GM19193 (cell line): ENCODE results near the gene SUN1.

Experiments
- POLR2A ChIP-seq: IDR thresholded peaks from 4 replicates; pipeline ENCODE4 v1.6.1; 2011; ENCODE audit not compliant: insufficient read depth, insufficient read length; ENCODE audit errors: extremely low read depth

The SUN1 gene

DNA sequence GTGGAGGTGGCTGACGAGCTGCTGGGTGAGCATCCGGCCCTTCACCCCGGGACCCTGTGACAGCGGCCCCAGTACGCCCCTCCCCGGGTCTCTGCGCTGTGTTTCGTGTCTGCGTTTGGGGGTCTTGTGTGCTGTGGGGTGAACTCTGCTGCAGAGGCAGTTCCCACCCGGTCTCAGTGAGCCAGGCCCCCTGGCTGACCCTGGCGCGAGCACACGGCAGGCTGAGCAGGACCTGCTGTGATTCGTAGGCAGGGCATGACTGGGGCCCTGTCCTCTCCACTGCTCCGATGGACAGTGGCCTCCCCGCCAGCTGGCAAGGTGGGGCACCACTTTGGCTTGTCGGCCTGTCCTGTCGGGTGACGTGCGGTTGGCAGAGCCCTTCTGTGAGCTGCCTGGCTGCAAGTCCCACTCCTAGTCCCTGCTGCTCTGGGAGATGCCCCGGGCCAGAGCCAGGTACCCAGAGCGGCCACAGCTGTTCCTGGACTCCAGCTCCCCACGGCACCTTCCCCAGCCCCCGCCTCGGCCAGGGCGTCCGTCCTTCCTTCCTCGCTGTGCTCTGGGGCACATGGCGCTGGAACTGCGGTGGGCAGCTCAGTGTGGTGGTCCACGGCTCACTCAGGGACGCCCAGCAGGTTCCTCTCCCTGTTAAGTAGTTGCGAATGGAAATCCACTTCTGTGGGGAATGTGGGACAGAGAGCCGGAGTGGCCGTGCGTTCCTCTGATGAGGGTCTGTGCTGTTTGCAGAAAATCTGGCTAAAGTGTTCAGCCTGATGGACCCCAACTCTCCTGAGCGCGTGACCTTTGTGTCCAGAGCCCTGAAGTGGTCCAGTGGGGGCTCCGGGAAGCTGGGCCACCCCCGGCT lies 54.6 kb downstream of the SUN1 start:
- no peak for TF ChIP-seq POLR2A

DNA sequence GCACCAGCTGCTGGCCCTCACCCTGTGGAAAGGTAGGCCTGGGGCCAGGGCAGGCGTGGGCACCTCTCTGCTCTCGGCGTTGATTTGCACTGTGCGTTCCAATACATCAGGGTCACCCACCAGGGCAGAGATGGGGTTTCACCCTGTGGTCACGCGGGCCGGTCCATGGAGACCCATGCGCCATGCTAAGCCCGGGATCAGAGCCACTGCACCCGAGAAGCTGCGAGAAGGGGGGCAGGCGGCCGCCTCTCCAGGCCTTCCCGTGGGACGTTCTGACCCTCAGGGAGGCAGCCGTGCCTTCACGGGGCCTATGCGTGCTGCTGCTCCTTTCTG lies 55.2 kb downstream of the SUN1 start:
- no peak for TF ChIP-seq POLR2A

DNA sequence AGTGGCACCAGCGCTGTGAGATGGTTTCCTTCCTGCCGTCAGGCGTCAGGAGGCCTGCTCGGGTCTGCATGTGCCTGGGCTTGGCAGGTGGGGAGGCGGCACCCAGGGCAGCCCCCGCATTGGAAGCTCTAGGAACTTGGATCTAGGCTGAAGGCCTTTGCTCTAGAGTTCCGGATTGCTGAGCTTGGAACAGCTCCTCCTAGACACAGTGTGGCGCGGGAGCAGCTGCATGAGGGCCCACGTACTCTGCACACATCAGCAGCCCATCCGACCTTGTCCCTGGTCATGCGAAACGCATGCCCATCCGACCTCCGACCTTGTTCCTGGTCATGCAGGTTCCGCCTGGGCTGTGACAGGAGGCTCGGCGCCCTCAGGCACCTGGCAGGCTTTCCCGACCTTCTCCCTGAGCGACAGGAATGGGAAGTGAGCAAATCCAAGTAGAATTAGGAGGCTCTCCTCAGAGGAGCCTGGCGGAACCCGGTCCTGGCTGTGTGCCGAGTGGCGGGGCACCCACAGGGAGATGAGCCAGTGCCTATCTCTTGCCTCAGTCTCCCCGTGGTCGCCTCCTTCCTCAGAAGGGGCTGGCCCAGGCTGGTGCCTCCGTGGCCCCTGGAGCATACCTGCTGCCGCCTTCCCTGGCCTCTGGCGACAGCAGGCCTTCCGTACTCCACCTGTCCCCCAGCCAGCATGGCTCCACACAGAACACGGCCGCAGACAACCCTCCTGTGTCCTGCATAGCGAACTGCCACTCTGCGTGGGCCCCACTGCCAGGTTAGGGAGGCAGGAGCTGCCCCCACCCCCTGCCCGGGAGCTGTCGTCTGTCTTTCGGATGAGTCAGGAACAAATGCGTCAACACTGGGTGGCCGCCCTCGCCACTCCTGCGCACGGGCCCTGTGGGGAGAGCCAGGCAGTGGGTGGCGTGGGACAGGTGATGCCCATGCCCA lies 56.1 kb downstream of the SUN1 start:
- no peak for TF ChIP-seq POLR2A

DNA sequence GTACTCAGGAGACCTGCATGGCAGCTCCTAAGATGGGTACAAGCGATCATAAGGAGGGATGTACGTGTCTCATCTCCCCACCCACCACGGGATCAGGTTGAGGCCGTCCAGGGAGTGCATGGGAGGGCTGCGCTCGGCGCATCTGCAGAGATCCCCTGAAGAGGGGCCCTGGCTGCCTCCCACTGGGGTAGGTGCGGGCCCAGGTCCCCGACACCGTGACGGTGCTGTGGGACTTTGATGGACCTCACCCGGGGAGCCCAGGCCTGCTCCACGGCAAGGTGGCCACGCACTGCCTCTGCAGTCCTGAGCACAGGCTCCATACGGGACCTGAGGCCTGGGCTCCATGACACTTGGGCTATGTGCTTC lies 56.7 kb downstream of the SUN1 start:
- no peak for TF ChIP-seq POLR2A

DNA sequence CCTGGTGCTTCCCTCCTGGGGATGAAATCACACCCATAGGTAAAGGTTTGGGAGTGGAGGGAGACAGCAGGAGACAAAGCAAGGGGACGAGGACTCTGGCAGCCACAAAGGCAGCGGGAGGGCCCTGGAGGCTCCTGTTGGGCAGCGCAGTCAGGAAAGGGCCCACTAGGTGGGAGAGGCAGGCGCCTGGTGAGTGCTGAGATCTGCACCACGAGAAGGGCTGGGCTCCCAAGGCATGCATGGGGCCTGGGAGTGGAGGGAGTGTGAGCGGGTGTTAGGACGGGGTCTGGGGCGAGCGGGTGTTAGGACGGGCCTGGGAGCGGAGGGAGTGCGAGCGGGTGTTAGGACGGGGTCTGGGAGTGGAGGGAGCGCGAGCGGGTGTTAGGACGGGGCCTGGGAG lies 57.1 kb downstream of the SUN1 start:
- TF ChIP-seq POLR2A = no peak

DNA sequence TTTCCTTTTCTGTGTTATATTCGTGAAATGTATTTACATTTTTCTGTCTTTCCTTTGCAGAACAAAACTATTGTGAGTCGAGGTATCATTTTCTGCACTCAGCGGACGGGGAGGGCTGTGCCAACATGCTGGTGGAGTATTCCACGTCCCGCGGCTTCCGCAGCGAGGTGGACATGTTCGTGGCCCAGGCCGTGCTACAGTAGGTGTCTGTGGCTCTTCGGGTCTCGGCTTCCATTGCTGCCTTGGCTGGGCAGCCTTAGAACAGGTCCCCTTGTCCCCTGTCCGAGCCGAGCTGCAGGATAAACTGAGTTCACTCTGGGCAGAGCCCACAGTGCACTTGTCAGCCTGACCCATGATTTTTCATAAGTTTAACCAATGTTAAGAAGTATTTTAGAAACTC lies 58.6 kb downstream of the SUN1 start:
- no peak for TF ChIP-seq POLR2A

DNA sequence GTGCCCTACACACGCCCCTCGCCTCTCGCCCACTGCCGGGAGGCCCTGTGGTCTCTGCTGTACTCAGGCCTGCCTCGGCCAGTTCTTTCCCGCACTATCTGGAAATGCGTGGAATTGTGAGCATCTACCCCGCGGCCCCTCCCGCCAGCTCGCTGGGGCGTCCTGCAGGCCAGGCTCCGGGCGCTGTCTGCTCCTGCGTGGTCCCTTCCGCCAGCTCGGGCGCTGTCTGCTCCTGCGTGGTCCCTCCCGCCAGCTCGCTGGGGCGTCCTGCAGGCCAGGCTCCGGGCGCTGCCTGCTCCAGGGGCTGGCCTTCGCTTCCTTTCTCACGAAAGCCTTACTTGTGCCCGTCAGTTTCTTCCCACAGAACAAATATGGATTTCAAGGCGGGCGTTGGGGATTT lies 59.0 kb downstream of the SUN1 start:
- no peak for TF ChIP-seq POLR2A

DNA sequence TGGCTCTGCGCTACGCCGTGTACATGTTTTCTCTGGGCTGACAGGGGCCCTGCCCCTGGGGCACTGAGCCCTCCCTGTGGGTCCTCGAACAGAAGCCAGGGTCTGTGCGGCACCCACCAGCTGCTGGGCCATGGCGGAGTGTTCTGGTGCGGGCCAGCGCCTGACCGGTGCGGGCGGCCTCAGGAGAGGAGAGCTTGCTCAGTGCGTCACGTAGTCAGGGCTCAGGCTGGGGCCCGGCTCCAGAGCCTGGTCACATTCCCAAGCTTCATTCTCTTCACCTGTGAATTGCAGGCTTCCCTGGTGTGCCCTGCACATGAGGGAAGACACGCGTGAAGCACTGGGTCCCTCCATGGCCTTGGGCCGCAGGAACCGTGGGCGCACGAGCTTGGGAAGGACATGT lies 59.5 kb downstream of the SUN1 start:
- TF ChIP-seq POLR2A = no peak

DNA sequence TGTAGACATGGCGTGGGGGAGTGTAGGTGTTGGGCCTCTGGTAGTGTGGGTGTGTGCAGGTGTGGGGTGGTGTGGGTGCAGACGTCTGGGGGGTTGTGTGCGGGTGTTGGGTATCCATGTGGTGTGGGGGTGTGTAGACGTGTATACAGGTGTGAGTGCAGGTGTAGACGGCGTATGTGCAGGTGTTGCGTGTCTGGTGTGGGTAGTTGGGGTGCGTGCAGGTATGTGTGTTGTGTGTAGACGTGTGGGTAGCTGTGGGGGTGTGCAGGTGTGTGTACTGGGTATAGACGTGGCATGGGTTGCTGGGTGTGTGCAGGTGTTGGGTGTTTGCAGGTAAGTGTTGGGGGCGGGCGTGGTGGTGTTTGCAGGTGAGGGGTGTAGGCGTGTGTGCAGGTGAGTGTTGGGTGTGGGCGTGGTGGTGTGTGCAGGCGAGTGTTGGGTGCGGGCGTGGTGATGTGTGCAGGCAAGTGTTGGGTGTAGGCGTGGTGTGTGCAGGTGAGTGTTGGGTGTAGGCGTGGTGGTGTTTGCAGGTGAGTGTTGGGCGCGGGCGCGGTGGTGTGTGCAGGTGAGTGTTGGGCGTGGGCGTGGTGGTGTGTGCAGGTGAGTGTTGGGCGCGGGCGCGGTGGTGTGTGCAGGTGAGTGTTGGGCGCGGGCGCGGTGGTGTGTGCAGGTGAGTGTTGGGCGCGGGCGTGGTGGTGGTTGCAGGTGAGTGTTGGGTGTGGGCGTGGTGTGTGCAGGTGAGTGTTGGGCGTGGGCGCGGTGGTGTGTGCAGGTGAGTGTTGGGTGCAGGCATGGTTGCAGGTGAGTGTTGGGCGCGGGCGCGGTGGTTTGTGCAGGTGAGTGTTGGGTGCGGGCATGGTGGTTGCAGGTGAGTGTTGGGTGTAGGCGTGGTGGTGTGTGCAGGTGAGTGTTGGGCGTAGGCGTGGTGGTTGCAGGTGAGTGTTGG lies 60.6 kb downstream of the SUN1 start:
- no peak for TF ChIP-seq POLR2A

DNA sequence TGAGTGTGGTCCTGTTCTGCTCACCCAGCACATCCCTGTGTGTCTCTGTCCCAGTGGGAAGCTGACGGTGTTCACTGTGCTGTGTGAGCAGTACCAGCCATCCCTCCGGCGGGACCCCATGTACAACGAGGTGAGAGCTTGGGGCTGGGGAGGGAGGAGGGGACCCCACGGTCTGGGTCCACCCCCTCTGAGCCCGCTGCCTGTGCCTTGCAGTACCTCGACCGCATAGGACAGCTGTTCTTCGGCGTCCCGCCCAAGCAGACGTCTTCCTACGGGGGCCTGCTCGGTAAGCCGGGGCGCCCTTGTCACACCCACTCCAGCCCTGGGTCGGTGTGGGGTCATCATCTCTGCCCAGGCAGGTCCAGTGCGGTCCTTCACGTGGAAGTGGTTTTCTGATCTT lies 61.4 kb downstream of the SUN1 start:
- no peak for TF ChIP-seq POLR2A

DNA sequence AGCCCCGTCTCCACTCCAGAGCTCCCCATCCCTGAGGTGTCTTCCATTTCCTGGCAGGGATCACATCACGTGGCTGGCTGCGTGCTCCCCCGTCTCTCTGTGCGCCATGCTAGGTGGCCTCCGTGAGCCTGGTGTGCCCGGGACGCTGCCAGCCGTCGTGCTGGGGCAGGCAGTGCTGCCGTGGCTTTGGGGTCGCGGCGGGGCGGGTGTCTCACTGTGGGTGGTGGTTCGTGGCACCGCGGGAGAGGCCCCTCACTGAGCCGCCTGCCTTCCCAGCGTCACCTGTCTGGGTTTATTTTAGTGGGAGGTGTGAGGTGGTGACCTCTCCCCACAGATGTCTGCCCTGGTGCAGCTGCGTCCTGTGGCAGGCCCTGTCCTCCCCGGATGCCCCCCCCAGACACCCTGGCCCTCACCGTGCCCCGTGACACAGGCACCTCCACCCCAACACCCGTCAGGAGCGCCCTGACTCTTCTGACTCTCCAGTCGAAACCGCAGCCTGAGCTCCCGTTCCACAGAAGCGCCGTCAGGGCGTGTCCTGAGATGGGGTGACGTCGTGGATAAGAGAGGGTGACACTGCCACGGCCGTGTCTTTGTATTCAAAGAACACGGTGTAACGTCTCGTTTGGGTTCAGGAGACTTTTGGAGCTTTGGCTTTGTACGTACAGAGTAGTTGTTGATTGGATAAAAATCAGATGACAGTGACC lies 62.0 kb downstream of the SUN1 start:
- no peak for TF ChIP-seq POLR2A

DNA sequence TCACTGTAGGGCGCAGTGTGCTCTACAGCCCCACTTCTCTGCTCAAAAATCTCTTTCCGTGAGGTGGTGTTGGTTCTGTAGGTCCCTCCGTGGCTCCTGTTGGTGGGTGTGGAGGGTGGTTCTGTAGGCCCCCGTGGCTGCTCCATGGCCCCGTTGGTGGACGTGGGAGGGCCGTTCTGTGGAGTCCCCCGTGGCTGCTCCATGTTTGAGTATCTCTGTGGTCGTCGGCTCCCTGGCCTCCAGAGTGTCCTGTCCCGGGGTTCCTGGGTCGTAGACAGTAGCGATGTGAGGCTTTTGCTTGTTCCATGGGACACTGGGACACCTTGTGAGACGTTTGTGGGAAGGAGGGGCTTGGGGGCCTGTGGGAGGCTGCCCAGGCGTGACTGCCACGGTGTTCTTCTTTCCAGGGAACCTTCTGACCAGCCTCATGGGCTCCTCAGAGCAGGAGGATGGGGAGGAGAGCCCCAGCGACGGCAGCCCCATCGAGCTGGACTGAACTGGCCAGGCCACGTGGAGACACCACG lies 62.7 kb downstream of the SUN1 start:
- no peak for TF ChIP-seq POLR2A

DNA sequence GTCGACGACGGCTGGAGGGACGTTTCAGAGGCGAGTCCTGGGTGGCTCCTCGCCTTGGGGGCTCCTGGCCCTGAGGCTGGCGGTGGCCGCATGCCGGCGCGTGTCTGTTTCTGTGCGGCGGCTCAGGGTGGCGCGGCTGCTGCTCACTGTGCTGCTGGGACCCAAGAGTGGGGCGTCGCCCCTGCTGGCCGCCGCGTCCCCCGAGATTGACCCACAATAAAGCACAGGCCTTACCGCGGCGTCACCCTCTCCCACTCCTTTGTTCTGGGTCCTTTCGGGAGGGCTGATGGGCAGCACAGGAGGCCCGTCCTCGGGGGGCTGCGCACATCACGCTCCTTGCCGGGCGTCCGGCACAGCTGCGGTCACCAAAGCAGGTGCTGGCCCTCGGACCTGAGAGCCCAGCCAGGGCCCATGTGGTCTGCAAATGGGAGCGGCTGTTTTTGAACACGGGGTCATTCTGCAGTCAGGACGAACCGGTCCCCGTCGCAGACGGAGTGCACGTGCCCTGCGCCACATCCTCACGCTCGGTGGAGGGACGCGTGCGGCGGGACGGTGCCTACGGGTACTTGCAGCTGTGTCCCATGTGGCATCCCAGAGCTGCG lies 63.3 kb downstream of the SUN1 start:
- no peak for TF ChIP-seq POLR2A
